Coronary artery (tissue), 2 donors: ENCODE data around the gene PIK3CB.
"Not testable (repeated sequence)": the region's sequence is repeated elsewhere in the genome, so short reads cannot be mapped to it uniquely, and the experiment has no call there.

ENCODE experiments used
- DNase-seq: peaks from one replicate; pipeline ENCODE4 v3.0.0-alpha.2; 2017; ENCODE audit warnings: low spot score
- H3K27ac ChIP-seq, 2 donors: fragments of 200-600 bp; sonication (generic); one replicate each; pipeline ENCODE4 v1.5.1; 2016 to 2019
- H3K4me3 ChIP-seq: fragments of 200-600 bp; sonication (generic); 2 replicates; pipeline ENCODE4 v1.5.1; 2016; ENCODE audit warnings: mild to moderate bottlenecking, moderate library complexity
- TF ChIP-seq, protein P1 (sequence below): fragments of 200-600 bp; sonication (generic); IDR thresholded peaks from one replicate; pipeline ENCODE4 v1.5.1; 2019; ENCODE audit warnings: antibody characterized with exemption

The PIK3CB gene

DNA sequence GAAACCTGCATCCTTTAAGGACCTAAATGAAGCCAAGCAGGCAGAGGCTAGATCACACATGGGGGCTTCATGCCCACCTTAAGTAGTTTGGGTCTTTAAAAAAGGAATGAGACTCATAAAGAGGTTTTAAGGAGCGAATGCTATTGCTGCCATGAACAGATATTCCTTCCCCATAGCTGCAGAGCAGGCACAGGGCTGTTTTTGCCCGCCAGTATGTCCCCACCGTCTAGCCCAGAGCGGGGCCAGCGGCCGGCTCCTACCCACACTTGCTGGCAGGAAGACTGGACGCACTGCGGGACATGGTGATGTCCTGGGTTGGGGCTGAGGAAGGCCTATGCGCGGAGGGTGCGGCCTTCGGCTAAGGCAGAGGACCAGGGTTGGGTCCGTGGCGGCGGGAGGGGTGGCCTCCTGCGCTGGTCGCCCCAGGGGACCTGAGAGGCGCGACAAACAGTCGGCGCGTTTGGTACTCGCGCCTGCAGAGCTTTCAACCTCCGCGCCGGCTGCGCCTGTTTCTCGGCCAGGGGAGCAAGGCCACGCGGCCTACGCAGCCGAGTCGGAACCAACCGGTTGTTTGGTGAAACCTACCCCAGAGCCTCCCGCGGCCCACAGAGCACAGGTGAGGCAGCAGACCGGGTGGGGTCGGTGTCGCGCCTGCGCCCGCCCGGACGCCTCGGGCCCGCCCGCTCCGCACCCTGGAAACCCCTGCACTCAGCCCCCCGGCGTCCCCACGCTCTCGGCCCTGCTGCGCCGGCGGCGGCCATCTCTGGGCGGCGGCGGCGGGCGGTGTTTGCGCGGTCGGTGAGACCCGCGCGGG, 226.2 kb downstream of the PIK3CB start, which contains the start of gene FAIM:
FAIM (plus strand) TSS at position 450 of the 814 bp plus-strand sequence. CDS start 10,956 bp downstream, outside the sequence.
- TF ChIP-seq, protein P1, sequence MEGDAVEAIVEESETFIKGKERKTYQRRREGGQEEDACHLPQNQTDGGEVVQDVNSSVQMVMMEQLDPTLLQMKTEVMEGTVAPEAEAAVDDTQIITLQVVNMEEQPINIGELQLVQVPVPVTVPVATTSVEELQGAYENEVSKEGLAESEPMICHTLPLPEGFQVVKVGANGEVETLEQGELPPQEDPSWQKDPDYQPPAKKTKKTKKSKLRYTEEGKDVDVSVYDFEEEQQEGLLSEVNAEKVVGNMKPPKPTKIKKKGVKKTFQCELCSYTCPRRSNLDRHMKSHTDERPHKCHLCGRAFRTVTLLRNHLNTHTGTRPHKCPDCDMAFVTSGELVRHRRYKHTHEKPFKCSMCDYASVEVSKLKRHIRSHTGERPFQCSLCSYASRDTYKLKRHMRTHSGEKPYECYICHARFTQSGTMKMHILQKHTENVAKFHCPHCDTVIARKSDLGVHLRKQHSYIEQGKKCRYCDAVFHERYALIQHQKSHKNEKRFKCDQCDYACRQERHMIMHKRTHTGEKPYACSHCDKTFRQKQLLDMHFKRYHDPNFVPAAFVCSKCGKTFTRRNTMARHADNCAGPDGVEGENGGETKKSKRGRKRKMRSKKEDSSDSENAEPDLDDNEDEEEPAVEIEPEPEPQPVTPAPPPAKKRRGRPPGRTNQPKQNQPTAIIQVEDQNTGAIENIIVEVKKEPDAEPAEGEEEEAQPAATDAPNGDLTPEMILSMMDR = no peak
- H3K27ac ChIP-seq = peak within 1 kb of the TSS; percentile 90 to 95
- H3K4me3 ChIP-seq = peak within 1 kb of the TSS; percentile 86
- DNase-seq = peak; percentile 83

DNA sequence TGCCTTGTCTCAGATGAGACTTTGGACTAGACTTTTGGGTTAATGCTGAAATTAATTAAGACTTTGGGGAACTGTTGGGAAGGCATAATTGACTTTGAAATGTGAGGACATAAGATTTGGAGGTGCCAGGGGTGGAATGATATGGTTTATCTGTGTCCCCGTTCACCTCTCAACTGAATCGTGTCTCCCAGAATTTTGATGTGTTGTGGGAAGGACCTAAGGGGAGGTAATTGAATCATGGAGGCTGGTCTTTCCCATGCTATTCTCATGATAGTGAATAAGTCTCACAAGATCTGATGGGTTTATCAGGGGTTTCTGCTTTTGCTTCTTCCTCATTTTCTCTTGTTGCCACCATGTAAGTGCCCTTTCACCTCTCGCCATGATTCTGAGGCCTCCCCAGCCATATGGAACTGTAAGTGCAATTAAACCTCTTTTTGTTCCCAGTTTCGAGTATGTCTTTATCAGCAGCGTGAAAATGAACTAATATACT, 230.6 kb downstream of the PIK3CB start:
- H3K4me3 ChIP-seq, H3K27ac ChIP-seq, DNase-seq: not testable (repeated sequence)
